Astrocyte (in vitro differentiated cells and primary cell): ENCODE measurements around the gene CDK9. TPM values are rescaled to one million over a fixed set of nuclear protein-coding genes. Genes with fewer than 3 reads are reported as not detected.

Source experiments
- DNase-seq: peaks from one replicate; pipeline ENCODE4 v3.0.0-alpha.2; 2010; ENCODE audit warnings: low read depth
- FAIRE-seq: peaks from 2 replicates; lab custom pipeline; 2011; peaks lifted over from hg19 to GRCh38; lab: Jason Lieb, UNC
- H2AFZ ChIP-seq: 2 replicates; pipeline ENCODE4 v1.6.0; 2012; ENCODE audit warnings: low read depth, low read length, inconsistent platforms
- H3K27ac ChIP-seq: 2 replicates; pipeline ENCODE4 v1.5.1; 2011; ENCODE audit warnings: low read depth, low read length, inconsistent platforms
- H3K27me3 ChIP-seq: 2 replicates; pipeline ENCODE4 v1.6.0; 2011; ENCODE audit warnings: low read length, inconsistent platforms; ENCODE audit not compliant: insufficient read depth
- H3K36me3 ChIP-seq: 2 replicates; pipeline ENCODE4 v1.5.1; 2011; ENCODE audit warnings: low read length, inconsistent platforms; ENCODE audit not compliant: insufficient read depth
- H3K4me1 ChIP-seq: 2 replicates; pipeline ENCODE4 v1.5.1; 2011; ENCODE audit warnings: low read length, inconsistent platforms; ENCODE audit not compliant: insufficient read depth
- H3K4me2 ChIP-seq: 2 replicates; pipeline ENCODE4 v1.6.0; 2012; ENCODE audit warnings: low read length, inconsistent platforms
- H3K4me3 ChIP-seq: 2 replicates; pipeline ENCODE4 v1.5.1; 2011; ENCODE audit warnings: low read depth, mild to moderate bottlenecking, low read length, inconsistent platforms; ENCODE audit not compliant: insufficient read depth
- H3K79me2 ChIP-seq: 2 replicates; pipeline ENCODE4 v1.6.0; 2012; ENCODE audit warnings: mild to moderate bottlenecking, low read length, inconsistent platforms; ENCODE audit not compliant: insufficient read depth
- H3K9ac ChIP-seq: 2 replicates; pipeline ENCODE4 v1.6.0; 2012; ENCODE audit warnings: mild to moderate bottlenecking, low read length, inconsistent platforms
- H3K9me3 ChIP-seq: 2 replicates; pipeline ENCODE4 v1.5.1; 2012; ENCODE audit warnings: low read depth, mild to moderate bottlenecking, low read length, inconsistent platforms; ENCODE audit not compliant: insufficient read depth
- H4K20me1 ChIP-seq: 2 replicates; pipeline ENCODE4 v1.6.0; 2012; ENCODE audit warnings: low read length, inconsistent platforms; ENCODE audit not compliant: insufficient read depth
- H3K27ac Mint-ChIP-seq: one replicate; pipeline ENCODE4 v1.8.0; 2021; ENCODE audit warnings: mild to moderate bottlenecking, mixed read lengths; ENCODE audit not compliant: unreplicated experiment
- H3K27me3 Mint-ChIP-seq: one replicate; pipeline ENCODE4 v1.8.0; 2021; ENCODE audit warnings: low read depth, mixed read lengths; ENCODE audit not compliant: unreplicated experiment
- H3K36me3 Mint-ChIP-seq: one replicate; pipeline ENCODE4 v1.8.0; 2021; ENCODE audit warnings: low read depth, mixed read lengths; ENCODE audit not compliant: unreplicated experiment
- H3K4me1 Mint-ChIP-seq: one replicate; pipeline ENCODE4 v1.8.0; 2021; ENCODE audit warnings: low read depth, mixed read lengths; ENCODE audit not compliant: unreplicated experiment
- H3K4me3 Mint-ChIP-seq: one replicate; pipeline ENCODE4 v1.8.0; 2021; ENCODE audit warnings: mild to moderate bottlenecking, moderate library complexity, mixed read lengths; ENCODE audit not compliant: unreplicated experiment
- H3K9me3 Mint-ChIP-seq: one replicate; pipeline ENCODE4 v1.8.0; 2021; ENCODE audit warnings: mild to moderate bottlenecking, mixed read lengths; ENCODE audit not compliant: unreplicated experiment
- CTCF ChIP-seq: IDR thresholded peaks from 2 replicates; pipeline ENCODE4 v1.5.1; 2011; ENCODE audit warnings: low read depth, mild to moderate bottlenecking, inconsistent platforms, low read length, moderate library complexity; ENCODE audit not compliant: insufficient read depth
- EZH2 ChIP-seq: IDR thresholded peaks from 2 replicates; pipeline ENCODE4 v1.6.1; 2012; ENCODE audit warnings: mild to moderate bottlenecking, low read length, inconsistent platforms; ENCODE audit not compliant: insufficient read depth
- total RNA-seq: library from RNA; stranded (reverse); gene quantifications from 2 replicates; pipeline ENCODE4 v1.2.1, GENCODE V29; 2021

The CDK9 gene
- total RNA-seq, 1 donor from 2014 or later, result 71.7 TPM

- H3K36me3 Mint-ChIP-seq, result peaks cover 6% of the 10 kb centered on the region
- no peak for DNase-seq
- Histone ChIP-seq H3K9ac (peak overlapping the region; percentile 66), H3K79me2 (peaks cover 35% of the 10 kb centered on the region), H2AFZ (peak overlapping the region; percentile 46), H3K4me2 (peak overlapping the region; percentile 98), H3K4me3 (peak overlapping the region; percentile 59), H4K20me1 (peaks cover 4% of the 10 kb centered on the region), H3K9me3 (no peaks in the 10 kb centered on the region), H3K27ac (no peak overlapping the region), H3K36me3 (no peaks in the 10 kb centered on the region), H3K27me3 (no peaks in the 10 kb centered on the region), H3K4me1 (peaks cover 19% of the 10 kb centered on the region)
- no peaks in the 10 kb centered on the region for H3K9me3 Mint-ChIP-seq
- peak overlapping the region; percentile 81 for H3K4me3 Mint-ChIP-seq
- TF ChIP-seq CTCF, result peak; percentile 3
- TF ChIP-seq EZH2, result no peak
- H3K27ac Mint-ChIP-seq, result peak overlapping the region; percentile 53
- no peaks in the 10 kb centered on the region for H3K27me3 Mint-ChIP-seq
- H3K4me1 Mint-ChIP-seq, result peaks cover 5% of the 10 kb centered on the region
- no peak for FAIRE-seq
Observed at GRCh38 chr9:127801955-127802575, 16.2 kb downstream of the CDK9 start.

DNA sequence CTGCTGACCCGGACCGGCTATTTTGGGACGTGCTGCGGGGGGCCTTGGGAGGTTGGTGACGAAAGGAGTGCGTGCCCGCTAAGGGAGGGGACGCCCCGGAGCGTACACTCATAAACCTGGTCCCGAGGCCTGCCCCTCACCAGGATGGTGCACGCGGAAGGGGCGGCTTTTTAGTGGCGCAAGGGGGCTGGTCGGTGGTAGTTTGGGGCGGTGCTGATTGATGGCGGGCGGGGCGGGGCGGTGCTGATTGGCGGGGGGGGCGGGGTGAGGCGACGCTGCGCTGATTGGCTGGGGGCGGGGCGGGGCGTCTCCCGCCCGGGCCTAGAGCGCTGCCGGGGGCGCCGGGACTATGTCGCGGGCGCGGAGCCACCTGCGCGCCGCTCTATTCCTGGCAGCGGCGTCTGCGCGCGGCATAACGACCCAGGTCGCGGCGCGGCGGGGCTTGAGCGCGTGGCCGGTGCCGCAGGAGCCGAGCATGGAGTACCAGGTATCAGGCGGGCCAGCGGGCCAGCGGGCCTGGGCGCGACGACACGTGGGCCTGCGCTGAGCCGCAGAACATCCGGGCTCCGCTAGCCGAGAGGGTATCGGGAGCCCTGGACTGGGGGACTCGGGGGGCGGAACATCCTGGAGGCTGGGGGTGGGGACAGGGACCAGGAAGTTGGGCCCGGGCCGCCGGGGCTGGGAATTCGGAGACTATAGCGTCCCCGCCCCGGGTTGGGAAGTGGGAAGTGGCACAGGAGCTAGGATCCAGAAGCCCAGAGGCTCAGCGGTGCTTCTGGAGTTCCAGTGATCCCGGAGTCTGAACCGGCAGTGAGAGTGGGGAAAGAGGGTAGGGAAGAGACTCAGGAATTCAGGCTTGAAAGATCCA is 17.0 kb downstream of the CDK9 start, which contains the start of gene FPGS:
FPGS (plus strand) TSS at position 307 of the 868 bp plus-strand sequence; CDS start at position 350, 43 bp downstream.
- no peaks in the 10 kb centered on the region for H3K36me3 ChIP-seq
- no peaks in the 10 kb centered on the region for H3K27me3 ChIP-seq
- peak within 1 kb of the TSS; percentile 85 for H3K4me3 ChIP-seq
- peaks cover 19% of the 10 kb centered on the region for H3K4me1 ChIP-seq
- peak within 1 kb of the TSS; percentile 98 for H3K9ac ChIP-seq
- no peak for TF ChIP-seq EZH2
- no peak for TF ChIP-seq CTCF
- Mint-ChIP-seq H3K36me3 (peaks cover 12% of the 10 kb centered on the region), H3K9me3 (no peaks in the 10 kb centered on the region), H3K27ac (peak within 1 kb of the TSS; percentile 97), H3K4me1 (peaks cover 5% of the 10 kb centered on the region), H3K27me3 (no peaks in the 10 kb centered on the region), H3K4me3 (peak within 1 kb of the TSS; percentile 98)
- peaks cover 8% of the 10 kb centered on the region for H4K20me1 ChIP-seq
- DNase-seq (peak; percentile 76), FAIRE-seq (no peak)
- no peaks in the 10 kb centered on the region for H3K9me3 ChIP-seq
- peak within 1 kb of the TSS; percentile 85 for H2AFZ ChIP-seq
- H3K4me2 ChIP-seq, result peak within 1 kb of the TSS; percentile 98
- H3K79me2 ChIP-seq, result peaks cover 40% of the 10 kb centered on the region
- peak within 1 kb of the TSS; percentile 77 for H3K27ac ChIP-seq
